Right ventricle myocardium superior (tissue), 1 donor: Measurements from ENCODE around the gene DPM3. TPM values are rescaled to one million over a fixed set of nuclear protein-coding genes. Genes with fewer than 3 reads are reported as not detected.
"Not testable (repeated sequence)": the region's sequence is repeated elsewhere in the genome, so short reads cannot be mapped to it uniquely, and the experiment has no call there.

Experiments
- ATAC-seq: fragments of 200-7000 bp; cut with Tn5 transposase; one replicate; pipeline ENCODE4 v1.9.1; 2020; ENCODE audit warnings: mild to moderate bottlenecking; ENCODE audit not compliant: poor library complexity
- DNase-seq: peaks from one replicate; pipeline ENCODE4 v3.0.0-alpha.2; 2020
- intact Hi-C: fragments of 100-400 bp; cut with DNase I; formaldehyde crosslinking; loops from one replicate; pipeline ENCODE4 v1.11.2; 2022
- total RNA-seq: library from RNA; stranded (reverse); fragmentation: NEBNext Ultra II Directional; extraction: Animal tissue kit (Norgen Biotek cat#: 25700); gene quantifications from one replicate; pipeline ENCODE4 v1.2.1, GENCODE V29; 2021
- donor health status: DM: no; HTN: yes; CAD: no; lungs with severe emphysema.

The DPM3 gene
- total RNA-seq, 1 donor from 2014 or later = 49.4 TPM

DNA sequence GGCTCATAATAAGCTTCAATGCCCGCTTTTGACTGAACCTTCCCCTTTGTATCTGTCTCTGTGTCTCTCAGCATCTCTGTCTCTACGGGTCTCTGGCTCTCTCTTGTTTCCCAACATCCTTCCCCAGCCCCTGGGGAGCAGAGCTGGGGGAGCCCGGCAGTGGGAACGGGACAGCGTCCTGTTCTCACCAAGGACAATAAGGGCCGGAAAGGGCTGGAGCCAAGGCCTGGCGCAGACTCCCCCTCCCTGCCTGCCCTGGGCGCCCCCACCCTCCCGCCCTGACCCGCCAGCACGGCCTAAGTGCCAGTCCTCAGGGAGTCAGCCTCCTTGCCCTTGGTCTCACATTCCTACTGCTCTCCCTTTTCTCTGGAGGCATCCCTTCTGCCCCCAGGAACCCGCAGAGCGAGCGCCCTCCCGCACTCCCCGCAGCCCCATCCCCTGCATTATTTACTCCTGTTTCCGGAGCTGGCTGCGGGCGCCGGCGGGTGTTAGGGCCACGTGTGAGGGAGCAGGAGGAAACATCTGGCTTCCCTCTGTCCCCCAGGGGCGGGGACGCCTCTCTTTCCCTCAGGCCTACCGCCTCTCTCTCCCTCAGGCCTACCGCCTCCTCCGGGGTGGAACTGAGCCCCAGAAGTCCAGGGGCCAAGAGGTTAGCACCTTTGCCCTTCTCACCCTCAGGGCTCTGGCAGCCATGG lies 26.3 kb upstream of the DPM3 start:
- intact Hi-C loops = loop anchor here (2.0 to 5.0 kb wide), 2 partner anchors 39 to 76 kb away; partner anchors contain the start of gene EFNA1

DNA sequence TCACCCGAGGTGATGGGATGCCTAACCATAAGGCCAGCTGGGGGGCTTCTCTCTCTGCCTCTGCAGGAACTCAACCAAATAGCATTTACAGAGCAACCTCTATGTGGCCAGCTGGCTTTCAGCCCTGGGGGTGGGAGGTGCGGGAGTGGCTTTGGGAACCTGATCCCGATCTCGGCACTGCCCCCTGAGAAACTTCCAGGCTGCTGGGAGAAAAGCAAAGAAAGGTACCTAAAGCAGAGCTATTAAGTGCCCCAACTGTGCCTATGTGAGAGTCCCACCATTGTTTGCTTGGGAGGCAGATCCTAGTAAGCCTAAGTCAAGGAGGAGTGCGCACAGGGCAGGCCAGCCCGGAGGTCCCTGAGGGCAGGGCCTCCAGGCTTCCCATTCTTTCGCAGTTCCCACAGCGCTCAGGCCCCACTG lies 25.7 kb upstream of the DPM3 start:
- DNase-seq = no peak
- no peak for ATAC-seq

More for the DNA sequence above, 26.3 kb upstream of the DPM3 start:
- peak; percentile 68 for ATAC-seq
- DNase-seq = peak; percentile 82

DNA sequence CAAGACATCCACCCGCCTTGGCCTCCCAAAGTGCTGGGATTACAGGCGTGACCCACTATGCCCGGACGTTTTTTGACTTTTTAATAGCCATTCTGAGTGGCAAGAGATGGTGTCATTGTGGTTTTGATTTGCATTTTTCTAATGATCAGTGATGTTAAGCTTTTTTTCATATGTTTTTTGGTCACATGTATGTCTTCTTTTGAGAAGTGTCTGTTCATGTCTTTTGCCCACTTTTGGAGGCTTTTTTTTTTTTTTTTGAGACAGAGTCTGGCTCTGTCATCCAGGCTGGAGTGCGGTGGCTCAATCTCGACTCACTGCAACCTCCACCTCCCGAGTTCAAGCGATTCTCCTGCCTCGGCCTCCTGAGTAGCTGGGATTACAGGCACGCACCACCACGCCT lies 24.3 kb upstream of the DPM3 start:
- not testable (repeated sequence) for DNase-seq, ATAC-seq
- intact Hi-C loops = loop anchor here (5.0 kb wide), 1 partner anchor 37 kb away; the partner anchor contains the start of gene EFNA1

More for the DNA sequence above, 25.7 kb upstream of the DPM3 start:
- intact Hi-C loops = loop anchor here (2.0 to 5.0 kb wide), 2 partner anchors 39 to 75 kb away; partner anchors contain the start of gene EFNA1

DNA sequence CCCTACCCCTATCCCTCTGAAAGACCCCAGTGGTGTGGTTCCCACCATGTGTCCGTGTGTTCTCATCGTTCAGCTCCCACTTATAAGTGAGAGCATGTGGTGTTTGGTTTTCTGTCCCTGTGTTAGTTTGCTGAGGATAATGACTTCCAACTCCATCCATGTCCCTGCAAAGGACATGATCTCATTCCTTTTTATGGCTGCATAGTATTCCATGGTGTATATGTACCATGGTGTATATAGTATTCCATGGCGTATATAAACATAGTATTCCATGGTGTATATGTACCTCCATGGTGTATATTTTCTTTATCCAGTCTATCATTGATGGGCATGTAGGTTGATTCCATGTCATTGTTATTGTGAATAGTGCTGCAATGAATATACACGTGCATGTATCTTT lies 23.5 kb upstream of the DPM3 start:
- intact Hi-C loops, DNase-seq, ATAC-seq: not testable (repeated sequence)

DNA sequence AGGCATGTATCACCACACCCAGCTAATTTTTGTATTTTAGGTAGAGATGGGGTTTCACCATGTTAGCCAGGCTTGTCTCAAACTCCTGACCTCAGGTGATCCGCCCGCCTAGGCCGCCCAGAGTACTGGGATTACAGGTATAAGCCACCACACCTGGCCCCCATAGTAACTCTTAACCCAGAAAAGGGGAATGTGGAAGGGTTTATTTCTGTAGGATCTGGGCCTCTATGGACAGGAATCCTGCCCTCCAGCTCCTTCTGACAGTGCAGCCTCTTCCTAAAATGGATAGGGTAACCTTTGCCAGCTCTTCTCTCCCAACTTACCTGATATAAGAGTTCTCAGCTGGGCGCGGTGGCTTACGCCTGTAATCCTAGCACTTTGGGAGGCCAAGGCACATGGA lies 22.3 kb upstream of the DPM3 start:
- ATAC-seq, intact Hi-C loops, DNase-seq: not testable (repeated sequence)

DNA sequence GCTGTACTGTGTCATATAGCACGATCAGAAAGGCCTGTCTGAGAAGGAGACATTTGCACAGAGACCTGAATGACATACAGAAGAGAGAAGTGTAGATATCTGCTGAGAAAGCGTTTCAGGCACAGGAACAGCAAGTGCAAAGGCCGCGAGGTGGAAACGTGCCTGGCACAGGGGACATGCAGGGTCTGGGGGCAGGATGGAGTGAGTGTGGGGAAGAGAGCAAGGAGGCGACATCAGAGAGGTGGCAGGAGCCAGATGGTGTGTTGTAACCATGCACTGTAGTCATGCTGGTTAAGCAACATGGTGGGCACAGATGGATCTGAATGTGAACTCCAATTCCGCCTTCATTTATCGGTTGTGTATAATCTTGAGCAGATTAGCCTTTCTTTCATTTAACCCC lies 19.8 kb upstream of the DPM3 start:
- DNase-seq (no peak), ATAC-seq (no peak)
- intact Hi-C loops = no loop called here

DNA sequence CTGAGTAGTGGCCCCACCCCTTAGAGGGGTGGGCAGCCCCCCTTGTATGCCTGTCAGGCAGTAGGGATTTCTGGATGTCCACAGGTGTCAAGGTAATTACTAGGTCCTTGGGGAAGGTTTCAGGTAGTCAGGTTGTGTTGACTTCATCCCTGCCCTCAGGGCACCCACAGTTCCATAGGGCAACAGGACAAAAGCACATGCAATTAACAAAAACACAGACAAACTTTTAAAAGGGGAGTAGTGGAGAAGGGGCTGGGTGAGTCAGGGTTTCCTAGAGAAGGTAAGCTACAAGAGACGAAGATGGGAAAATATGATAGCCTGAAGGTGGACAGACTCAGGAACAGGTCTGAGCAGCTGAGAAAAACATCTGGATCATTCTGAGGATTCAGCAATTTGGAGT lies 18.7 kb upstream of the DPM3 start:
- no peak for ATAC-seq
- intact Hi-C loops = no loop called here
- no peak for DNase-seq

DNA sequence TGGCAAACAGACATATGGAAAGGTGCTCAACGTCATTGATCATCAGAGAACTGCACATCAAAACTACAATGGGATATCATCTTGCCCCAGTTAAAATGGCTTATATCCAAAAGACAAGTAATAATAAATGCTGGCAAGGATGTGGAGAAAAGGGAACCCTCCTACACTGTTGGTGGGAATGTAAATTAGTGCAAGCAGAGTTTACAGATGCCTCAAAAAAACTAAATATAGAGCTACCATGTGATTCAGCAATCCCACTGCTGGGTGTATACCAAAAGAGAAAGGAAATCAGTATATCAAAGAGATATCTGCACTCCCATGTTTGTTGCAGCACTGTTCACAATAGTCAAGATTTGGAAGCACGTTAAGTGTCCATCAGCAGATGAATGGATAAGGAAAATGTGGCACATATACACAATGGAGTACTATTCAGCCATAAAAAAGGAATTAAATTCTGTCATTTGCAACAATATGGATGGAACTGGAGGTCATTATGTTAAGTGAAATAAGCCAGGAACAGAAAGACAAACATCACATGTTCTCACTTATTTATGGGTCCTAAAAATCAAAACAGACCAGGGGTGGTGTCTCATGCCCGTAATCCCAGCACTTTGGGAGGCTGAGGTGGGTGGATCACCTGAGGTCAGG lies 15.8 kb upstream of the DPM3 start:
- ATAC-seq, DNase-seq, intact Hi-C loops: not testable (repeated sequence)

DNA sequence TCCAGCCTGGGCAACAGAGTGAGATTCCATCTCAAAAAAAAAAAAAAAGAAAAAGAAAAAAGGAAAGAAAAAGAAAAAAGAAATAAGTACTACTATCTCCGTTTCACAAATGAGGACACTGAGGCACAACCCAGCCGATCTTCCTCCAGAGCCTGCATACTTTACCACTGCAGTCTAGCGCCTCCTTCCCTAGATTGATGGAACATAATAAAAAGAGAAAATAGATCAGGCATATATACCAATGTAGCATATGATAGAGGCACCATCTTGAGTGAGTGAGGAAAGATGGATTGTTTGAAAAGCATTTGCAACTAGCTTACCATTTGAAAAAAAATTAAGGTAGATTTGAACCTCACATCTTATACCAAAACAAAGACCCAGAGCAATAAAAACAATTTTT lies 5.2 kb upstream of the DPM3 start:
- DNase-seq (no peak), ATAC-seq (no peak)
- intact Hi-C loops = no loop called here

DNA sequence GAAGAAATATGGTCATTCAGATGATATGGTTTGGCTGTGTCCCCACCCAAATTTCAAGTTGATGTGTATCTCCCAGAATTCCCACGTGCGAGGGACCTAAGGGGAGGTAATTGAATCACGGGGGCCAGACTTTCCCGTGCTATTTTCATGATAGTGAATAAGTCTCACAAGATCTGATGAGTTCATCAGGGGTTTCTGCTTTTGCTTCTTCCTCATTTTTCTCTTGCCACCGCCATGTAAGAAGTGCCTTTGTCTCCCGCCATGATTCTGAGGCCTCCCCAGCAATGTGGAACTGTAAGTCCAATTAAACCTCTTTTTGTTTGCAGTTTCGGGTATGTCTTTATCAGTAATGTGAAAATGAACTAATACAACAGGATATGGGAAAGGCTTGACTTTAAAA lies 1.4 kb upstream of the DPM3 start:
- intact Hi-C loops = no loop called here
- ATAC-seq (no peak), DNase-seq (no peak)

DNA sequence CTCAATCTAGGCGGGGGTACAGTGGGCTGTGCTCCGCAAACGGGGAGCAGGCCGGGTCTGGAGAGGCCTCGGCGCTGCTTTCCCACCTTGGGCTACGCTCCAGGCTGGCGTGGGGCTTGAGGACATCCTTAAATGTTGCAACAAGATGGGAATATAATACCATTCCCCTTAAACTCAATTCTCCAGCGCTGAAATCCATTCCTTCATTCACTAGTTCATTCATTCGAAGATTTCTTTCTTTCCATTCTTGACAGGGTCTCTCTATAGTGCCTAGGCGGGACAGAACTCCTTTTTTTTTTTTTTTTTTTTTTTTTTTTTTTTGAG lies 261 bp upstream of the DPM3 start:
- DNase-seq (no peak), ATAC-seq (no peak)
- intact Hi-C loops = no loop called here

DNA sequence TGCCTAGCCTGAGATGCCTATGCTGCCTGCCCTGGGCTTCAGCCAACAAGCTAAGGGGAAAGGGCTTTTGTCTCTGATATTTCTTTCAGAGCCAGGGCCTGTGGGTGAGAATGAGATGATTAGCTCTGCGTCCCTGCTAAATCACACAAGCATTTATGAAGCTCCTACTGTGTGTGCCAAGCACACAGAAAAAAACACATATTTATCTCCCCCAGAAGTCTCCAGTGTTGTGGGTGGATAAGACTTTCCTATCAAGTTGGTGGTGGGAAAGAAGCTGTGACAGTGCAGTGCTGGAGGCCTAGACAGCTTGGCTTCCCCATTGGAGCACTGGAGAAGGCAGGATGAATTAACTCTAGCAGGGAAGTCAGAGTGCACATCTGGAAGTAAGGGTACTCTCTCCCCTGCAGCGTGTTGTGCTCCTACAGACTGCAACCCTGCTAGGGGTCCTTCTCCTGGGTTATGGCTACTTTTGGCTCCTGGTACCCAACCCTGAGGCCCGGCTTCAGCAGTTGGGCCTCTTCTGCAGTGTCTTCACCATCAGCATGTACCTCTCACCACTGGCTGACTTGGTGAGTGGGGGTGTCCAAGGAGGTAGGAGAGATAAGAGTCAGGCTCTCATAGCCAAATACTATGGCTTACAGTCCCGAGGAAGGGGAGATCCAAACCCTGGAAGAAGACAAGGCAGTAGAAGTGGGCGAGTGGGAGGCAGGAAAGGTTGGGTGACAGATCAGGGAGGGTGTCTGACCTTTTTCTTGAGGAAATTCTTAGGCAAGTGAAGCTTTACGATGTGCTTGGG lies 3.0 kb downstream of the DPM3 start:
- no peak for ATAC-seq
- no peak for DNase-seq
- intact Hi-C loops = no loop called here

DNA sequence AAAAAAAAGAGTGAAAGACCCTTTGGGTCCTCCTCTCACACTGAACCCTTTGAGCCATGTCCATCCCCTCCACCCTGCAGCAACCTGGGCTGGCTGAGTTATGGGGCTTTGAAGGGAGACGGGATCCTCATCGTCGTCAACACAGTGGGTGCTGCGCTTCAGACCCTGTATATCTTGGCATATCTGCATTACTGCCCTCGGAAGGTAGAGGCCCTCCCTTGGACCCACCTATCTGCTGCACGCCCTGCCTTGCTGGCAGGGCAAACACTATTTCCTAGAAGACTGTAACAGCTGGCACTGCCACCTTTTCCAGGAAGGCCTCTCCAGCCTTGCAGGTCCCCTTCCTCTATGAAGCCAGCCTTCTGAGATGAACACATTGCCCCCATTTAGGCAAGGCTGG lies 3.6 kb downstream of the DPM3 start:
- intact Hi-C loops = no loop called here
- DNase-seq (no peak), ATAC-seq (no peak)

DNA sequence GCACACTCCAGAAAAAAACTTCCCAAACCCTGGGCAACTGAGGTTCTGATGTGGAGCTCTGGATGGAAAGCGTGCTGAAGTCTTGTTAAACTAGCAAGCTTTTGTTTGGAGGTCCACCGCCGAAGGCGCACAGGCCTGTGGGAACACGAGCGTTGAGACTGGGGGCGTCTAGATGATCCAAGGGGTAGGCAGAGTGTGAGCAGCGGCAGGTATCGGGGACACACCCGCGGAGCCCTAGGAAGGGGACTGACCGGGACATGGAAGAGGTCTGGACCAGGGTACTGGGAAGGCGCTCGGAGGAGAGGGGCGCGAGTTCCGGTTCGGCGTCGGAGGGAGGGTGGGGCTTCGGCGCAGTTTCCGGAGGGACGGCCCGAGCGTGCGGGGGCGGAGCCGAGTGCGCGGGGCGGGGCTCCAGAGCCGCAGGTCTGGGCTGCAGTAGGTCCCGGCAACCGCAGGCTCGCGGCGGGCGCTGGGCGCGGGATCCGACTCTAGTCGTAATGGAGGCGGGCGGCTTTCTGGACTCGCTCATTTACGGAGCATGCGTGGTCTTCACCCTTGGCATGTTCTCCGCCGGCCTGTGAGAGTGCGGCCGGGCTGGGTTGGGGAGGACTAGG lies 4.8 kb downstream of the DPM3 start, which contains the start of gene SLC50A1:
SLC50A1 (plus strand) TSS at position 438 of the 614 bp plus-strand sequence; CDS start at position 498, 60 bp downstream.
- ATAC-seq = peak; percentile 94
- intact Hi-C loops = no loop called here
- peak; percentile 97 for DNase-seq

DNA sequence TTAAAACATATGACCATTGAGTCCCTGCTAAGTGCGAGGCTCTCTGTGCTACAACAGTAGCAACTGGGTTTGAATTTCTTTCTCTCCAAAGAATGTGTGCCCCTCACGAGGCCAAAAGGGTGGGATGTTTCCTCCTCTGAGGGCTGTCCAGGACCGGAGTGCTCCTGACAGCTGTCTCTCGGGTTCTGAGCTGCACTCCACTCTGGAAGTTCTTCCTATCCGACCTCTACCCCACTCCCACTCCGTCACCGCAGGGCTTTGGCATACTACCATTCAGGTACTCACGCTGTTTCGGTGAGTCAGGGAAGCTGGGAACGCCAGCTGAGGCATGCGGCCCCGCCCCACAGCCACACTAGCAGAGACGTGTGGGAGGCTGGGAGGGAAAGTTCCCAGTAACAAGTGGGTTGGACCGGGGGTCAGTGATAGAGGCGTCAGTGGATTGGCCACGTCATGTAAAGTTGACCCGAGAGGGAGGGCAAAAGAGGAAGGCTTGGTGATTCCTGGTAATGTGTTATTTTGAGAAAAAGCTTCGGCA lies 5.4 kb downstream of the DPM3 start:
- intact Hi-C loops = no loop called here
- ATAC-seq = peak; percentile 55
- DNase-seq = peak; percentile 88

DNA sequence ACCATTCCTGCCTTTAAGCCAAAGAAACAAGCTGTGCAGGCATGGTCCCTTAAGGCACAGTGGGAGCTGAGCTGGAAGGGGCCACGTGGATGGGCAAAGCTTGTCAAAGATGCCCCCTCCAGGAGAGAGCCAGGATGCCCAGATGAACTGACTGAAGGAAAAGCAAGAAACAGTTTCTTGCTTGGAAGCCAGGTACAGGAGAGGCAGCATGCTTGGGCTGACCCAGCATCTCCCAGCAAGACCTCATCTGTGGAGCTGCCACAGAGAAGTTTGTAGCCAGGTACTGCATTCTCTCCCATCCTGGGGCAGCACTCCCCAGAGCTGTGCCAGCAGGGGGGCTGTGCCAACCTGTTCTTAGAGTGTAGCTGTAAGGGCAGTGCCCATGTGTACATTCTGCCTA lies 6.0 kb downstream of the DPM3 start:
- intact Hi-C loops = no loop called here
- ATAC-seq = no peak

DNA sequence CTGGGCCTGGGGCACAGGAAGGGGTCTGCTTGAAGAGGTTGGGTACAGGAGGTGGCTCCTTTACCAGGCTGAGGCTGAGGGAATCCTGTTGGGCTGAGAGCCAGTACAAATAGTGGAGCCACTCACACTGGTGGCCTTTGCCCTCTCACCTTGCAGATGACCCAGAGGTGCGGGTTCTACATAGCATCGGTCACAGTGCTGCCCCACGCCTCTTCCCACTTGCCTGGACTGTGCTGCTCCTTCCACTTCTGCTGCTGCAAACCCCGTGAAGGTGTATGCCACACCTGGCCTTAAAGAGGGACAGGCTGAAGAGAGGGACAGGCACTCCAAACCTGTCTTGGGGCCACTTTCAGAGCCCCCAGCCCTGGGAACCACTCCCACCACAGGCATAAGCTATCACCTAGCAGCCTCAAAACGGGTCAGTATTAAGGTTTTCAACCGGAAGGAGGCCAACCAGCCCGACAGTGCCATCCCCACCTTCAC lies 6.5 kb downstream of the DPM3 start:
- ATAC-seq (no peak), DNase-seq (no peak)
- intact Hi-C loops = no loop called here

More for the DNA sequence above, 6.0 kb downstream of the DPM3 start:
- DNase-seq = no peak

DNA sequence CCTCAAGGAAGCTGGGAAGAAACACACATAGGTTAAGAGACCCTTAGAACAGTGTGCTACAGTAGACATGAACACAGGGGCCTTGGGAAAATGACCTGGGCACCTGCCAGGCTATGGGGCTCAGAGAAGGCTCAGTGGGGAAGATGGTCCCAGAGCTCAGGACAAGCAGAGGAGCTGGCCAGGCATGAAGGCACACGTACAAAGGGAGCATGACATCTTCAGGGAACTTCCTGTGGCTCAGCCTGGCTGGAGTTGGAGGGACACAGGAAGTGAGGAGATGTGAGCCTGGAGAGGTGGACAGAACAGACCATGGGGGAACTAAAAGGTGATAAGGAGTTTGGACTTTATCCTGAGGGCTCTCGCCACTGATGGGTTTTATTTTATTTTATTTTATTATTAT lies 8.5 kb downstream of the DPM3 start:
- DNase-seq (no peak), ATAC-seq (no peak)
- intact Hi-C loops = no loop called here

DNA sequence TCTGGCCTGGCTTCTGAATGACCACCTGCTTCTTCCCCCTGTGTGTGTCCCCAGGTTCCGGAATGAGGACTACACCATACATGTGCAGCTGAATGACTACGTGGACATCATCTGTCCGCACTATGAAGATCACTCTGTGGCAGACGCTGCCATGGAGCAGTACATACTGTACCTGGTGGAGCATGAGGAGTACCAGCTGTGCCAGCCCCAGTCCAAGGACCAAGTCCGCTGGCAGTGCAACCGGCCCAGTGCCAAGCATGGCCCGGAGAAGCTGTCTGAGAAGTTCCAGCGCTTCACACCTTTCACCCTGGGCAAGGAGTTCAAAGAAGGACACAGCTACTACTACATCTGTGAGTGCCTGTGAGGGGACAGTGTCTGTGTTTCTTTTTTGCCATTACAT lies 9.0 kb downstream of the DPM3 start:
- DNase-seq = peak; percentile 74
- ATAC-seq = peak; percentile 1
- intact Hi-C loops = no loop called here
